Stimulated activated effector memory CD8-positive, alpha-beta T cell treated with anti-CD3 and anti-CD28 coated beads, Interleukin-12 subunit alpha, Interleukin-12 subunit beta, amount 100 ng/mL, for 72 hours (primary cell): Measurements from ENCODE around the gene PTAFR.

Experiments used
- ATAC-seq: fragments of 150-1000 bp; cut with Tn5 transposase; 2 replicates; pipeline ENCODE4 v1.10.0; 2021
- DNase-seq, 2 donors: peaks; one replicate each; pipeline ENCODE4 v3.0.0; 2021 to 2022; ENCODE audit warnings: low spot score in 2 of 2
- H3K27ac Mint-ChIP-seq: one replicate; pipeline ENCODE4 v1.8.0; 2022; ENCODE audit warnings: mild to moderate bottlenecking, mixed read lengths
- H3K36me3 Mint-ChIP-seq: one replicate; pipeline ENCODE4 v1.8.0; 2022; ENCODE audit warnings: mild to moderate bottlenecking, mixed read lengths
- H3K4me1 Mint-ChIP-seq: one replicate; pipeline ENCODE4 v1.8.0; 2022; ENCODE audit warnings: mixed read lengths
- H3K4me3 Mint-ChIP-seq: one replicate; pipeline ENCODE4 v1.8.0; 2022; ENCODE audit warnings: mild to moderate bottlenecking, mixed read lengths
- H3K9me3 Mint-ChIP-seq: one replicate; pipeline ENCODE4 v1.8.0; 2022; ENCODE audit warnings: mixed read lengths

PTAFR gene

DNA sequence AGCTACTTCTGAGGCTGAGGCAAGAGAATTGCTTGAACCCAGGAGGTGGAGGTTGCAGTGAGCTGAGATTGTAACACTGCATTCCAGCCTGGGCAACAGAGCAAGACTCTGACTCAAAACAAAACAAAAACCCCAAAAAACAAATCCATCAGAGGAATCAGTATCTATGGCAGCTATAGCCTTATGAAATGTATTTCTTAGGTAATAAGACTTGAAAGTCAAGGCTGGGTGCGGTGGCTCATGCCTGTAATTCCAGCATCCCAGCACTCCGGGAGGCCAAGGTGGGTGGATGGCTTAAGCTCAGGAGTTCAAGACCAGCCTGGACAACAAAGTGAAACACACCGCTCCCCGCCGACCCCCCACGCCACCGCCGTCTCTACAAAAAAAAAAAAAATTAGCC, 56.9 kb downstream of the PTAFR start:
- H3K9me3 Mint-ChIP-seq, result no peaks in the 10 kb centered on the region
- DNase-seq (no peak), ATAC-seq (no peak)
- peaks cover 8% of the 10 kb centered on the region for H3K4me1 Mint-ChIP-seq
- H3K4me3 Mint-ChIP-seq, result no peak overlapping the region
- H3K36me3 Mint-ChIP-seq, result no peaks in the 10 kb centered on the region
- no peak overlapping the region for H3K27ac Mint-ChIP-seq

- peaks cover 14% of the 10 kb centered on the region for H3K4me1 Mint-ChIP-seq
- no peak overlapping the region for H3K4me3 Mint-ChIP-seq
- no peaks in the 10 kb centered on the region for H3K9me3 Mint-ChIP-seq
- ATAC-seq, result no peak
- H3K36me3 Mint-ChIP-seq, result no peaks in the 10 kb centered on the region
- DNase-seq, result no peak
- H3K27ac Mint-ChIP-seq, result no peak overlapping the region
Observed at GRCh38 chr1:28118640-28119307, 57.7 kb downstream of the PTAFR start.

GRCh38 chr1:28115267-28115666, 61.2 kb downstream of the PTAFR start:
- Mint-ChIP-seq H3K36me3 (no peaks in the 10 kb centered on the region), H3K4me3 (peak overlapping the region; percentile 9), H3K27ac (peak overlapping the region; percentile 68), H3K9me3 (no peaks in the 10 kb centered on the region), H3K4me1 (peaks cover 38% of the 10 kb centered on the region)
- peak; percentile 81 for ATAC-seq
- DNase-seq, result peak; percentile 10 to 69

DNA sequence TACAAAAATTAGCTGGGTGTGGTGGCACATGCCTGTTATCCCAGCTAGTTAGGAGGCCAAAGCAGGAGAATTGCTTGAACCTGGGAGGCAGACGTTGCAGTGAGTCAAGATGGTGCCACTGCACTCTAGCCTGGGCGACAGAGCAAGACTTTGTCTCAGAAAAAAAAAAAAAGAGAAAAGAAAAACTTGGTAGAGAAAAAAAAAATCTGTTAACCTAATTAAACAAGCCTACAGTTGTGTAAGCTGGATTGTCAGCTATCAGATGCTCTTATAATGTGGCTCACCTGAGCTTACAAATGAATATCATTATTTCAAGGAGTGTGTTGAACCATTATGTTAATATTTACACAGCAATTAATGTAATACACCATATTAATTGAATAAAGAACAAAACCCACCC, 61.6 kb downstream of the PTAFR start:
- H3K4me3 Mint-ChIP-seq, result peak overlapping the region; percentile 9
- peak overlapping the region; percentile 68 for H3K27ac Mint-ChIP-seq
- no peaks in the 10 kb centered on the region for H3K9me3 Mint-ChIP-seq
- peaks cover 38% of the 10 kb centered on the region for H3K4me1 Mint-ChIP-seq
- ATAC-seq, result no peak
- H3K36me3 Mint-ChIP-seq, result no peaks in the 10 kb centered on the region
- DNase-seq, result no peak

GRCh38 chr1:28113242-28113572, 63.3 kb downstream of the PTAFR start:
- no peaks in the 10 kb centered on the region for H3K36me3 Mint-ChIP-seq
- no peak overlapping the region for H3K4me3 Mint-ChIP-seq
- no peak for ATAC-seq
- no peak overlapping the region for H3K27ac Mint-ChIP-seq
- peaks cover 38% of the 10 kb centered on the region for H3K4me1 Mint-ChIP-seq
- H3K9me3 Mint-ChIP-seq, result no peaks in the 10 kb centered on the region
- no peak for DNase-seq

- ATAC-seq (peak; percentile 51), DNase-seq (no peak)
- Mint-ChIP-seq H3K4me1 (peaks cover 38% of the 10 kb centered on the region), H3K36me3 (no peaks in the 10 kb centered on the region), H3K9me3 (no peaks in the 10 kb centered on the region), H3K4me3 (no peak overlapping the region), H3K27ac (no peak overlapping the region)
Observed at GRCh38 chr1:28112388-28113241, 63.9 kb downstream of the PTAFR start.

- ATAC-seq, result peak; percentile 66
- no peak for DNase-seq
- Mint-ChIP-seq H3K27ac (no peak overlapping the region), H3K4me1 (peaks cover 38% of the 10 kb centered on the region), H3K9me3 (no peaks in the 10 kb centered on the region), H3K36me3 (no peaks in the 10 kb centered on the region), H3K4me3 (no peak overlapping the region)
Observed at GRCh38 chr1:28111157-28111556, 65.3 kb downstream of the PTAFR start.

- Mint-ChIP-seq H3K27ac (no peak overlapping the region), H3K9me3 (no peaks in the 10 kb centered on the region), H3K4me3 (no peak overlapping the region), H3K36me3 (no peaks in the 10 kb centered on the region), H3K4me1 (peaks cover 37% of the 10 kb centered on the region)
- no peak for DNase-seq
- ATAC-seq, result no peak
Observed at GRCh38 chr1:28110555-28110954, 65.9 kb downstream of the PTAFR start.

GRCh38 chr1:28109639-28110038, 66.9 kb downstream of the PTAFR start:
- H3K36me3 Mint-ChIP-seq, result no peaks in the 10 kb centered on the region
- no peaks in the 10 kb centered on the region for H3K9me3 Mint-ChIP-seq
- peaks cover 30% of the 10 kb centered on the region for H3K4me1 Mint-ChIP-seq
- H3K27ac Mint-ChIP-seq, result no peak overlapping the region
- ATAC-seq (no peak), DNase-seq (no peak)
- H3K4me3 Mint-ChIP-seq, result no peak overlapping the region

DNA sequence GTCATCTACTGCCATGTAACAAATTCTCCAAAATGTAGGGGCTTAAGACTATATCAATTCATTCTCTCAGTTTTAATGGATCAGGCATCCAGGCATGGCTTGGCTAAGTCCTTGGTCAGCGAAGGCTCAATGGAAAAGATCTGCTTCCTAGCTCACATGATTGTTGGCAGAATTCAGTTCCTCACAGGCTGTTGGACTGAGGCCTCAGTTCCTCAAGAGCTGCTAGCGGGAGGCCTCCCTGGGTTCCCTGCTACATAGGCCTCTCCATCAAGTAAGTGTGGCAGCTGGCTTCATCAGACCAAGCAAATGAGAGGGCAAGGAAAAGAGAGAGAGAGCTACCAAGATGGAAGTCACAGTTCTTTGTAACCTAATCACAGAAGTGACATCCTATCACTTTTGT, 68.5 kb downstream of the PTAFR start:
- no peak overlapping the region for H3K27ac Mint-ChIP-seq
- DNase-seq, result no peak
- no peaks in the 10 kb centered on the region for H3K36me3 Mint-ChIP-seq
- H3K4me1 Mint-ChIP-seq, result peaks cover 23% of the 10 kb centered on the region
- H3K4me3 Mint-ChIP-seq, result no peak overlapping the region
- H3K9me3 Mint-ChIP-seq, result no peaks in the 10 kb centered on the region
- no peak for ATAC-seq

DNA sequence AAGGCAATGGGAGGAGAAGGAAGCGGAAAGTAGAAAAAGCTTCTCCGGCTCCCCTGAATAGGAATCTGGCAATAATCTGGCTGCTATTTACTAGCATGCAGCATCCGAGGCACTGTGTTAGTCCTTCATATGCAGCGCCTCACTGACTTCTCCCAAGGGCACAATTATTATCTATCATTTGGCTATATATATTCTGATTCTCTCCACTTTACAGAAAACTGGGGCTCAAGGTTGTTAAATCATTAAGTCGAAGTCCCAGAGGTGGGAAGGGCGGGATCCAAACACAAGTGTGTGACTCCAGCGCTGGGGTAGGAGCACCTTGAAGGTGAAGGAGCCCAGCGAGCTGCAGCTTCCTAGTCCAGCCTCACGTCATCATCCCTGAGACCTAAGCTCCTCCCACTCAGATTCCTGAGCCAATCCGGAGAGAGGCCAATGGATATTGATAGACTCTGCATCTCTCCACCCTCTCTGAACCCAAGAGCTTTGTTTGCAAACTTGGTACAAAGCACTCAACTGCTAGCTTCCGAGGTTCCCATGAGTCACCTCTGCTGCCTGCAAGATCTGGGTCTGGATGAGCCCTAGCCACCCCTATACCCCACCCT, 71.5 kb downstream of the PTAFR start:
- H3K36me3 Mint-ChIP-seq, result no peaks in the 10 kb centered on the region
- no peak for DNase-seq
- H3K4me3 Mint-ChIP-seq, result no peak overlapping the region

DNA sequence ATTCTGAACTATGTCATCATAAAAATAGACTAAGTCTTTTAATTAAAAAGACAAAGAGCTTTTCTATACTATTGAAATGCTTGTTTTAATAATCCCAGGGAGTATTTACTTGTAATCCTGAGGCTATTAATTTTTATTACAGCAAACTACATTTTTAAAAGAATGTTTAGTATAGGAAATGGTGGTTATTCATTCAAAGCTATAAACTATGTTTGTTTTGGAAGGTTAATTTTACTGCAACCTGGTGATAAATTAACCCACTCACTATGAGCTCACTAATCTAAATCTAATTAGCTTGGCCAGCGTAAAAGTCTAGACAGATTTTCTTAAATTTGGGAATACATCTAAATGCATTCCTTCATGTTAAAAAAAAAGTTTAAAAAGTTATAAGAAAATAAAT, 74.3 kb downstream of the PTAFR start:
- Mint-ChIP-seq H3K9me3 (no peaks in the 10 kb centered on the region), H3K27ac (no peak overlapping the region), H3K4me1 (no peaks in the 10 kb centered on the region), H3K36me3 (no peaks in the 10 kb centered on the region), H3K4me3 (no peak overlapping the region)
- ATAC-seq (no peak), DNase-seq (no peak)

More for the DNA sequence above, 71.5 kb downstream of the PTAFR start:
- no peak for ATAC-seq
- H3K9me3 Mint-ChIP-seq, result no peaks in the 10 kb centered on the region
- H3K4me1 Mint-ChIP-seq, result no peaks in the 10 kb centered on the region
- no peak overlapping the region for H3K27ac Mint-ChIP-seq

- H3K36me3 Mint-ChIP-seq, result no peaks in the 10 kb centered on the region
Observed at GRCh38 chr1:28099050-28099769, 77.3 kb downstream of the PTAFR start.

More at GRCh38 chr1:28099050-28099769, 77.3 kb downstream of the PTAFR start:
- Mint-ChIP-seq H3K27ac (no peak overlapping the region), H3K4me3 (no peak overlapping the region), H3K9me3 (no peaks in the 10 kb centered on the region), H3K4me1 (no peaks in the 10 kb centered on the region)
- ATAC-seq, result no peak
- peak in 1 of 2 donors; percentile 37 for DNase-seq
